GM12878 (cell line): ENCODE data around the gene OR6C75. TPM values are rescaled to one million over a fixed set of nuclear protein-coding genes. Genes with fewer than 3 reads are reported as not detected.

Experiments used
- ATAC-seq: fragments of 200-7000 bp; cut with Tn5 transposase; 3 replicates; pipeline ENCODE4 v1.9.1; 2020; ENCODE audit warnings: mild to moderate bottlenecking, moderate library complexity
- BruUV-seq: library from RNA; stranded (reverse); fragments of 400-500 nt; replicated peaks from 2 replicates; lab custom pipeline; 2021; lab: Mats Ljungman, UMichigan
- CTCF ChIA-PET: fragments of 300-600 bp; sonication (Branson Sonifier 250); formaldehyde crosslinking; extraction: SDS; loops from one replicate; lab custom pipeline; 2021; ENCODE audit warnings: inconsistent platforms; lab: Yijun Ruan, JAX
- POLR2A ChIA-PET: fragments of 350-600 bp; formaldehyde crosslinking; extraction: SDS; loops from one replicate; lab custom pipeline; 2021; ENCODE audit warnings: inconsistent platforms; lab: Charles Lee
- RAD21 ChIA-PET: fragments of 300-600 bp; sonication (Branson Sonifier 250); formaldehyde crosslinking; loops from one replicate; lab custom pipeline; 2023; ENCODE audit warnings: antibody characterized with exemption; ENCODE audit not compliant: unreplicated experiment; lab: Charles Lee
- SMC1A ChIA-PET: fragments of 300-600 bp; sonication (Branson Sonifier 250); formaldehyde crosslinking; loops from one replicate; lab custom pipeline; 2023; ENCODE audit not compliant: unreplicated experiment, uncharacterized antibody; lab: Charles Lee
- DNase-seq: peaks from one replicate; pipeline ENCODE4 v3.0.0-alpha.2; 2011; ENCODE audit warnings: low read depth, low spot score
- FAIRE-seq: peaks from 3 replicates; lab custom pipeline; 2011; peaks lifted over from hg19 to GRCh38; lab: Jason Lieb, UNC
- H2AFZ ChIP-seq: 2 replicates; pipeline ENCODE4 v1.6.0; 2011; ENCODE audit warnings: low read depth, low read length, control low read depth; ENCODE audit not compliant: control insufficient read depth
- H3K27ac ChIP-seq: 2 replicates; pipeline ENCODE4 v1.5.1; 2011; ENCODE audit warnings: control low read depth; ENCODE audit not compliant: control insufficient read depth, insufficient read depth
- H3K27me3 ChIP-seq, 2 experiments: replicated peaks in 1 of 2; 2 replicates each; pipeline versions ENCODE4 v1.6.0 to v1.6.1; 2011; ENCODE audit warnings: low read length in 1 of 2; ENCODE audit not compliant: control insufficient read depth in 2 of 2, insufficient read depth in 2 of 2
- H3K36me3 ChIP-seq, 2 experiments: 2 replicates each; pipeline ENCODE4 v1.5.1; 2011; ENCODE audit warnings: low read length in 1 of 2; ENCODE audit not compliant: control insufficient read depth in 2 of 2, insufficient read depth in 2 of 2
- H3K4me1 ChIP-seq: 2 replicates; pipeline ENCODE4 v1.6.1; 2011; ENCODE audit warnings: mild to moderate bottlenecking, low read length, moderate library complexity, mixed read lengths; ENCODE audit not compliant: control insufficient read depth, insufficient read depth
- H3K4me2 ChIP-seq: 2 replicates; pipeline ENCODE4 v1.6.0; 2011; ENCODE audit warnings: control low read depth; ENCODE audit not compliant: control insufficient read depth, insufficient read depth
- H3K4me3 ChIP-seq: fragments of 200-600 bp; sonication (generic); 2 replicates; pipeline ENCODE4 v1.5.1; 2016
- H3K79me2 ChIP-seq: 2 replicates; pipeline ENCODE4 v1.6.0; 2011; ENCODE audit warnings: low read length; ENCODE audit not compliant: control insufficient read depth, insufficient read depth
- H3K9ac ChIP-seq: 2 replicates; pipeline ENCODE4 v1.8.0; 2011; ENCODE audit warnings: low read length, control low read depth, mixed read lengths; ENCODE audit not compliant: control insufficient read depth, insufficient read depth
- H3K9me3 ChIP-seq: replicated peaks from 3 replicates; pipeline ENCODE4 v1.5.1; 2011; ENCODE audit warnings: mild to moderate bottlenecking, low read length; ENCODE audit not compliant: control insufficient read depth, insufficient read depth
- H4K20me1 ChIP-seq: 2 replicates; pipeline ENCODE4 v1.6.0; 2011; ENCODE audit not compliant: control insufficient read depth, insufficient read depth
- ATF3 ChIP-seq: IDR thresholded peaks from 2 replicates; pipeline ENCODE4 v1.6.1; 2011; ENCODE audit warnings: low read depth, mild to moderate bottlenecking, low read length, moderate library complexity, borderline replicate concordance; ENCODE audit errors: extremely low read depth
- BCLAF1 ChIP-seq: fragments of 450-650 bp; IDR thresholded peaks from 2 replicates; pipeline ENCODE4 v1.6.1; 2017; ENCODE audit warnings: antibody characterized with exemption, mild to moderate bottlenecking, moderate library complexity
- HDGF ChIP-seq: fragments of 450-650 bp; IDR thresholded peaks from 2 replicates; pipeline ENCODE4 v1.6.1; 2016; ENCODE audit warnings: antibody characterized with exemption
- HSF1 ChIP-seq: fragments of 150-350 bp; IDR thresholded peaks from 2 replicates; pipeline ENCODE4 v1.6.1; 2014; ENCODE audit warnings: mild to moderate bottlenecking, low read depth, low read length
- LARP7 ChIP-seq: fragments of 450-650 bp; IDR thresholded peaks from 2 replicates; pipeline ENCODE4 v1.6.1; 2017; ENCODE audit warnings: mild to moderate bottlenecking
- NBN ChIP-seq: fragments of 450-650 bp; IDR thresholded peaks from 2 replicates; pipeline ENCODE4 v1.6.1; 2016
- PAX8 ChIP-seq: fragments of 450-650 bp; IDR thresholded peaks from 2 replicates; pipeline ENCODE4 v1.6.1; 2017; ENCODE audit warnings: mild to moderate bottlenecking, moderate library complexity
- SMAD5 ChIP-seq: IDR thresholded peaks from 2 replicates; pipeline ENCODE4 v1.6.1; 2016; ENCODE audit warnings: antibody characterized with exemption, low read depth
- TAF1 ChIP-seq: IDR thresholded peaks from 2 replicates; pipeline ENCODE4 v1.6.1; 2011; ENCODE audit warnings: mild to moderate bottlenecking, low read depth, low read length, borderline replicate concordance
- WGBS: methylation state at CpG from one replicate; pipeline ENCODE4 v1.1.6; 2016; ENCODE audit warnings: low lambda C conversion rate; ENCODE audit not compliant: insufficient replicate concordance, insufficient coverage; ENCODE audit errors: missing lambda C conversion rate; 5-methylcytosine and 5-hydroxymethylcytosine counted together
- in situ Hi-C: fragments of 300-500 bp; cut with MboI; formaldehyde crosslinking; loops from 9 replicates; pipeline ENCODE4 v1.14.3; 2018; ENCODE audit warnings: mixed read lengths
- intact Hi-C: fragments of 100-400 bp; cut with micrococcal nuclease; formaldehyde crosslinking; loops from one replicate; pipeline ENCODE4 v1.14.2; 2022; ENCODE audit not compliant: unreplicated experiment
- polyA plus RNA-seq, 11 experiments: library from polyadenylated mRNA; depleted of rRNA in 4 of 11; unstranded in 6 of 11; stranded (reverse) in 5 of 11; fragments of >200 nt; fragmentation: Nextera tagmentation in 4 of 11; fragmentation: Illumina TruSeq in 1 of 11; extraction: Ambion mirVana in 4 of 11; extraction: Trizol in 1 of 11; gene quantifications; 1 replicate in 1 of 11; 2 replicates in 10 of 11; pipeline versions ENCODE4 v1.2.1 to v1.2.3, GENCODE V29; 2011 to 2016; ENCODE audit warnings: inconsistent platforms in 2 of 11, missing spikeins in 2 of 11, low read depth in 1 of 11
- total RNA-seq, 4 experiments: library from RNA; depleted of rRNA in 3 of 4; stranded (reverse); fragments of >200 nt in 3 of 4; fragmentation: Illumina TruSeq in 1 of 4; extraction: Trizol in 1 of 4; gene quantifications; 2 replicates each; pipeline versions ENCODE4 v1.2.1 to v1.2.3, GENCODE V29; 2013 to 2021
- TF ChIP-seq, protein P1 (sequence below): fragments of 450-650 bp; IDR thresholded peaks from 2 replicates; pipeline ENCODE4 v1.6.1; 2016; ENCODE audit warnings: mild to moderate bottlenecking
- TF ChIP-seq, protein P2 (sequence below): IDR thresholded peaks from 2 replicates; pipeline ENCODE4 v1.6.1; 2012; ENCODE audit warnings: low read depth, low read length, improper control_type of control experiment

The OR6C75 gene
- total and polyA plus RNA-seq, 10 of the 15 experiments (the other 5 are each of a cell fraction or from before 2014, with no cell fraction given) = not detected

- Histone ChIP-seq H3K79me2 (no peaks in the 10 kb centered on the region), H3K36me3 (no peaks in the 10 kb centered on the region), H3K4me3 (no peak within 1 kb of the TSS), H3K27ac (no peak within 1 kb of the TSS), H3K9ac (no peak within 1 kb of the TSS), H3K27me3 (no peaks in the 10 kb centered on the region), H3K4me1 (no peaks in the 10 kb centered on the region), H2AFZ (no peak within 1 kb of the TSS), H3K4me2 (no peak within 1 kb of the TSS), H4K20me1 (no peaks in the 10 kb centered on the region), H3K9me3 (no peaks in the 10 kb centered on the region)
- no peak for TF ChIP-seq LARP7
- TF ChIP-seq TAF1 = no peak
- no peak for TF ChIP-seq PAX8
- TF ChIP-seq, protein P1, sequence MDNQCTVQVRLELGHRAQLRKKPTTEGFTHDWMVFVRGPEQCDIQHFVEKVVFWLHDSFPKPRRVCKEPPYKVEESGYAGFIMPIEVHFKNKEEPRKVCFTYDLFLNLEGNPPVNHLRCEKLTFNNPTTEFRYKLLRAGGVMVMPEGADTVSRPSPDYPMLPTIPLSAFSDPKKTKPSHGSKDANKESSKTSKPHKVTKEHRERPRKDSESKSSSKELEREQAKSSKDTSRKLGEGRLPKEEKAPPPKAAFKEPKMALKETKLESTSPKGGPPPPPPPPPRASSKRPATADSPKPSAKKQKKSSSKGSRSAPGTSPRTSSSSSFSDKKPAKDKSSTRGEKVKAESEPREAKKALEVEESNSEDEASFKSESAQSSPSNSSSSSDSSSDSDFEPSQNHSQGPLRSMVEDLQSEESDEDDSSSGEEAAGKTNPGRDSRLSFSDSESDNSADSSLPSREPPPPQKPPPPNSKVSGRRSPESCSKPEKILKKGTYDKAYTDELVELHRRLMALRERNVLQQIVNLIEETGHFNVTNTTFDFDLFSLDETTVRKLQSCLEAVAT = no peak
- no peak for TF ChIP-seq ATF3
- no peak for TF ChIP-seq BCLAF1
- TF ChIP-seq NBN = no peak
- no peak for TF ChIP-seq SMAD5
- no peak for TF ChIP-seq HSF1
- TF ChIP-seq HDGF = no peak
- TF ChIP-seq, protein P2, sequence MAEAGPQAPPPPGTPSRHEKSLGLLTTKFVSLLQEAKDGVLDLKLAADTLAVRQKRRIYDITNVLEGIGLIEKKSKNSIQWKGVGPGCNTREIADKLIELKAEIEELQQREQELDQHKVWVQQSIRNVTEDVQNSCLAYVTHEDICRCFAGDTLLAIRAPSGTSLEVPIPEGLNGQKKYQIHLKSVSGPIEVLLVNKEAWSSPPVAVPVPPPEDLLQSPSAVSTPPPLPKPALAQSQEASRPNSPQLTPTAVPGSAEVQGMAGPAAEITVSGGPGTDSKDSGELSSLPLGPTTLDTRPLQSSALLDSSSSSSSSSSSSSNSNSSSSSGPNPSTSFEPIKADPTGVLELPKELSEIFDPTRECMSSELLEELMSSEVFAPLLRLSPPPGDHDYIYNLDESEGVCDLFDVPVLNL = no peak
- 62% methylated on average over 2 of the region's 2 CpGs for WGBS
- in situ Hi-C loops = no loop called here
- no TSS peak for BruUV-seq
- CTCF ChIA-PET = no interaction called here
- DNase-seq (no peak), ATAC-seq (no peak), FAIRE-seq (no peak)
- intact Hi-C loops = no loop called here
- RAD21 ChIA-PET = no interaction called here
- POLR2A ChIA-PET = no interaction called here
- SMC1A ChIA-PET = no interaction called here
These were observed 48.7 kb upstream of the OR6C75 start, which contains the start of gene OR6C1 for GRCh38 chr12:55314043-55314442. Gene OR6C1 (plus strand): TSS chr12:55314343. CDS start chr12:55320600, 6,257 bp downstream.
